LNCaP clone FGC (cell line): ENCODE results near the gene FBXO48.

Source experiments
- DNase-seq: peaks from one replicate; pipeline ENCODE4 v3.0.0-alpha.2; 2011; ENCODE audit warnings: low read depth
- H3K4me3 ChIP-seq: 2 replicates; pipeline ENCODE4 v1.5.1; 2011; ENCODE audit warnings: mild to moderate bottlenecking, low read depth, low read length, control low read depth
- TF ChIP-seq, protein P1 (sequence below): IDR thresholded peaks from 2 replicates; pipeline ENCODE4 v1.5.1; 2012; ENCODE audit warnings: mild to moderate bottlenecking; ENCODE audit not compliant: control insufficient read depth, insufficient read depth; ENCODE audit errors: extremely low read depth

FBXO48 gene

GRCh38 chr2:68483011-68483410, 15.9 kb upstream of the FBXO48 start:
- no peak for DNase-seq
- no peak overlapping the region for H3K4me3 ChIP-seq
- TF ChIP-seq, protein P1, sequence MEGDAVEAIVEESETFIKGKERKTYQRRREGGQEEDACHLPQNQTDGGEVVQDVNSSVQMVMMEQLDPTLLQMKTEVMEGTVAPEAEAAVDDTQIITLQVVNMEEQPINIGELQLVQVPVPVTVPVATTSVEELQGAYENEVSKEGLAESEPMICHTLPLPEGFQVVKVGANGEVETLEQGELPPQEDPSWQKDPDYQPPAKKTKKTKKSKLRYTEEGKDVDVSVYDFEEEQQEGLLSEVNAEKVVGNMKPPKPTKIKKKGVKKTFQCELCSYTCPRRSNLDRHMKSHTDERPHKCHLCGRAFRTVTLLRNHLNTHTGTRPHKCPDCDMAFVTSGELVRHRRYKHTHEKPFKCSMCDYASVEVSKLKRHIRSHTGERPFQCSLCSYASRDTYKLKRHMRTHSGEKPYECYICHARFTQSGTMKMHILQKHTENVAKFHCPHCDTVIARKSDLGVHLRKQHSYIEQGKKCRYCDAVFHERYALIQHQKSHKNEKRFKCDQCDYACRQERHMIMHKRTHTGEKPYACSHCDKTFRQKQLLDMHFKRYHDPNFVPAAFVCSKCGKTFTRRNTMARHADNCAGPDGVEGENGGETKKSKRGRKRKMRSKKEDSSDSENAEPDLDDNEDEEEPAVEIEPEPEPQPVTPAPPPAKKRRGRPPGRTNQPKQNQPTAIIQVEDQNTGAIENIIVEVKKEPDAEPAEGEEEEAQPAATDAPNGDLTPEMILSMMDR = no peak

DNA sequence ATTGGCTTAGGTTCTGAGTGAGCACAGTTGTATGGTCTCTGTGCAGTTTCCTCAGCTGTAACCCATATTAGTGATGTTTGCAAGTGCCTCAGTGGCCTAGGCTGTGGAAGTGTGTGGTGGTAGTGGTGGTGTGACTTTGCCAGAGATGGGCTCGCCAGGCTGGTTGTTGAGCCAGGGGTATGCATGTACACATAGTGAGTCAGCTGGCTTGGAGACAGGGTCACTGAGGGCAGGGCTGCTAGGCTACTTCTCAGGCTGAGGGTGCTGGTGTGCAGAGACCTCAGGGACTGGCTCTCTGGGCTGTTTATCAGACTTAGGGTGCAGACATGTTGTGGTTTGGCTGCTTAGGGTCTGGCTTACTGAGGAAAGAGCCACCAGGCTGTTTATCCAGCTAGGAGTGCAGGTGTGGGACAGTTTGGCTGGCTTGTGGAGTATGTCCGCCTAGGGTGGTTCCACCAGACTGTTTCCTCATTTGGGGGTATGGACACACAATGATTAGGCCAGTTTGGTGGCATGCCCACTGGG, 15.3 kb upstream of the FBXO48 start:
- TF ChIP-seq, protein P1 = no peak
- H3K4me3 ChIP-seq = no peak overlapping the region
- DNase-seq = no peak

DNA sequence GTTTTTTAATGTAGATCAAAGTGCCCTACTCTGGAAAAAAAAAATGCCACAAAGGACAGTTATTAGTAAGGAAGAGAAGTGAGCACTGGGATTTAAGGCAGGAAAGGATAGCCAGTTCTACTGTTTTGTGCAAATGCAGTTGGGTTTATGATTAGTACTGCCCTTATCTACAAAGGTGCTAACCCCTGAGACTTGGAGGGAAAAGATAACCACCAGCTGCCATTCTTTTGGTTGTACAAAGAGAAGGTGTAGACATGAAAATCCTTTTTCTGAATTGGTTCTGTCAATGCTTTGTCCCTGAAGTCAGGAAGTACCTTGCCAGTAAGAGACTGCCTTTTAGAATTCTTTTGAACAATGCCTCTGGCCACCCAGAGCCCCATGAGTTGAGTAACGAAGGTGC, 11.6 kb upstream of the FBXO48 start:
- H3K4me3 ChIP-seq = no peak overlapping the region
- DNase-seq = no peak
- TF ChIP-seq, protein P1 = no peak

DNA sequence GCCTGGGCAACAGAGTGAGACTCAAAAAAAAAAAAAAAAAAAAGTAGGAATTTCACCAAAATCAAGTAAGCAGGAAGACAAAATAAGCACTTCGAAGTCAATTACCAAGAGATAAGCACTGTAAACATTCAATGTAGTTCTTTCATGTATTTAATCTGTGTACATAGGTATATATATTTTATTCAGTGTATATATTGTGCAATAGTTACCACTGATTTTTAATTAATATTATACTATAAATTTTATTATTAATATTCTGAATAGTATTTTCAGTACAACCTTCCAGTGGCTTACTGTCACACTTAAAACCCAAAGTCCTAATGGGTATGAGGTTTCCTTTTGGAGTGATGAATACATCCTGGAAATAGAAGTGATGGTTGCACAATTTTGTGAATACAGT, 9.4 kb upstream of the FBXO48 start:
- DNase-seq = no peak
- TF ChIP-seq, protein P1 = no peak

GRCh38 chr2:68475576-68475975, 8.5 kb upstream of the FBXO48 start:
- no peak overlapping the region for H3K4me3 ChIP-seq
- no peak for DNase-seq
- TF ChIP-seq, protein P1 = no peak

More for the DNA sequence above, 9.4 kb upstream of the FBXO48 start:
- H3K4me3 ChIP-seq = no peak overlapping the region

DNA sequence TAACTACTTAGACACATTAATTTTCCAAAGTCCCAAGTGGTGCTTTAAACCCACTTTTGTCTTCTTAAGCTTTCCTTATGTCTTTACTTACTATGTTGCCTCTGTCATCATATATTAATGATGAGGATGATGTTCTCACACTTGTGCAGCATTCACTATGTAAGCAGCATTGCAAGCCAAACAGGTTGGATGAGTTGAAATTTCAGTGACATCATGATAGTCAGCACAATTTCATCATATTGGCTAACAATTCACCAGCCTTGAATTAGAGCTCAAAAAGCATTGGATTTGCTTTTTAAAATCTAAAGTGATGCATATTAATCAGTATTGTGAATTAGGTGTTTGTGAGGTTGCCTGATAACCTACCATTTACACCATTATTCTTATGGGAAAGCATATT, 8.0 kb upstream of the FBXO48 start:
- peak; percentile 27 for DNase-seq
- TF ChIP-seq, protein P1 = no peak
- no peak overlapping the region for H3K4me3 ChIP-seq

GRCh38 chr2:68472796-68473414, 5.8 kb upstream of the FBXO48 start:
- no peak overlapping the region for H3K4me3 ChIP-seq
- no peak for DNase-seq
- TF ChIP-seq, protein P1 = no peak
